SJCRH30 (cell line): Measurements from ENCODE around the gene MEX3A. TPM values are rescaled to one million over a fixed set of nuclear protein-coding genes. Genes with fewer than 3 reads are reported as not detected.

Source experiments
- DNase-seq, 2 experiments: peaks; one replicate each; pipeline ENCODE4 v3.0.0-alpha.2; 2015 to 2020
- H3K27ac ChIP-seq: fragments of 250-450 bp; sonication (Bioruptor Pico); 2 replicates; pipeline ENCODE4 v1.5.1; 2020; ENCODE audit warnings: mild to moderate bottlenecking, moderate library complexity
- H3K27me3 ChIP-seq: fragments of 250-450 bp; sonication (Bioruptor Pico); 2 replicates; pipeline ENCODE4 v1.5.1; 2020; ENCODE audit warnings: mild to moderate bottlenecking, moderate library complexity
- H3K36me3 ChIP-seq: fragments of 250-450 bp; sonication (Bioruptor Pico); 2 replicates; pipeline ENCODE4 v1.5.1; 2020; ENCODE audit warnings: mild to moderate bottlenecking, moderate library complexity
- H3K4me1 ChIP-seq: fragments of 250-450 bp; sonication (Bioruptor Pico); 2 replicates; pipeline ENCODE4 v1.5.1; 2020; ENCODE audit warnings: mild to moderate bottlenecking, moderate library complexity
- H3K4me3 ChIP-seq: fragments of 250-450 bp; sonication (Bioruptor Pico); 2 replicates; pipeline ENCODE4 v1.5.1; 2020; ENCODE audit warnings: mild to moderate bottlenecking, moderate library complexity
- H3K9me3 ChIP-seq: fragments of 250-450 bp; sonication (Bioruptor Pico); replicated peaks from 2 replicates; pipeline ENCODE4 v1.5.1; 2020; ENCODE audit warnings: mild to moderate bottlenecking, moderate library complexity
- total RNA-seq: library from RNA; depleted of rRNA; stranded (reverse); fragments of >200 nt; shearing (Covaris generic); gene quantifications from 2 replicates; pipeline ENCODE4 v1.2.3, GENCODE V29; 2014

Gene MEX3A
- total RNA-seq, 1 experiment from 2014 or later, result 21.8 TPM

DNA sequence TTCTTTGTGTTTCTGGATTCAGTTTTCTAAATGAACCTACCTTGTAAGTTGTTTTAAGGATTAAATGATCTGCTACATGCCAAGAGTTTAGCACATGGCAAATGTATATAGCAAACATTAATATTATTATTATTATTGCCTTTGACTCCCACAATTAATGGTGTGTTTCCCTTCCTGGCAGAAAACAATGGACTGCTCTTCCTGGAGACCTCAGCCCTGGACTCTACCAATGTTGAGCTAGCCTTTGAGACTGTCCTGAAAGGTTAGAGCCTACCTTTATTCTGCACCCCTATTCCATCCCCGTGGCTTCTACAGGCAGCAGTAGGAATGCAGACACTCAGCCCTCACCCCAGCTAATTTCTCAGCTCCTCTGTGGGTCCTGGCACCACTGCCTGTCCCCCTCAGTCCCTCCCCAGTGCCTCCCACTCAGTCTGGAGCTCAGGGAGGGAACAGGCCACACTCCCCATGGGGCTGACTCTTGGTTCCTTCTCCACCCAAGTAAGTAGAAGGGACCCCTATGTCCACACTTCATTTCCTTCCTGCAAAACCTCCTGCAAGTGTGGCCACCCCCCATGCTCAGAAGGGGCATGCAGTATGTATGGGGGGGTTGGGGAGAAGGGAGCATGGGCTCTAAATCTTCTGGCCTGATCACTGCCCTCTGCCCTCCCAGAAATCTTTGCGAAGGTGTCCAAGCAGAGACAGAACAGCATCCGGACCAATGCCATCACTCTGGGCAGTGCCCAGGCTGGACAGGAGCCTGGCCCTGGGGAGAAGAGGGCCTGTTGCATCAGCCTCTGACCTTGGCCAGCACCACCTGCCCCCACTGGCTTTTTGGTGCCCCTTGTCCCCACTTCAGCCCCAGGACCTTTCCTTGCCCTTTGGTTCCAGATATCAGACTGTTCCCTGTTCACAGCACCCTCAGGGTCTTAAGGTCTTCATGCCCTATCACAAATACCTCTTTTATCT is 12.5 kb downstream of the MEX3A start:
- Histone ChIP-seq H3K27ac (no peak overlapping the region), H3K4me3 (no peak overlapping the region), H3K9me3 (no peaks in the 10 kb centered on the region), H3K27me3 (no peaks in the 10 kb centered on the region), H3K4me1 (no peaks in the 10 kb centered on the region), H3K36me3 (no peaks in the 10 kb centered on the region)
- no peak for DNase-seq

- Histone ChIP-seq H3K27ac (no peak overlapping the region), H3K36me3 (no peaks in the 10 kb centered on the region), H3K4me1 (0 out of 2 replicates have a peak, but pooled peaks cover 3% of the 10 kb centered on the region), H3K27me3 (no peaks in the 10 kb centered on the region), H3K9me3 (no peaks in the 10 kb centered on the region), H3K4me3 (no peak overlapping the region)
- no peak for DNase-seq
Observed at GRCh38 chr1:156067262-156067661, 15.0 kb downstream of the MEX3A start.

- no peak for DNase-seq
- no peak overlapping the region for H3K27ac ChIP-seq
- no peaks in the 10 kb centered on the region for H3K27me3 ChIP-seq
Observed at GRCh38 chr1:156065871-156066270, 16.4 kb downstream of the MEX3A start.

DNA sequence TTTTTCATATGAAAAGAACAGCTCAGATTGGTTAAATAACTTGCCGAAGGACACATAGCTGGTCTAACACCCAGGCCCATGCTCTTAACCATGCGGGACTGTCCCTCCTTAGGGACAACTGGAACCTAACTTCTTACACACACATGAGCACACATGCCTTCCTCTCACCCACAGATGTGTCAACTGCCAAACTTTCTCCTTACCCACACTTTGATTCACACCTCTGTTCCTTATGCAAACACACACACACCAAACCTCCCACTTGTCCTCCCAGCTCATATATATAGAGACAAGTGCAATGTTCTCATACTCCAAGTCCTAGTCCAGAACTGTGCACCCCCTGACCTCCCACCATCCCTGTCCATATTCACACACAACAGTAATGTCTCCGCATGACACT is 17.1 kb downstream of the MEX3A start:
- Histone ChIP-seq H3K4me1 (0 out of 2 replicates have a peak, but pooled peaks cover 3% of the 10 kb centered on the region), H3K9me3 (no peaks in the 10 kb centered on the region), H3K4me3 (no peak overlapping the region)

More at GRCh38 chr1:156065871-156066270, 16.4 kb downstream of the MEX3A start:
- Histone ChIP-seq H3K9me3 (no peaks in the 10 kb centered on the region), H3K4me3 (no peak overlapping the region), H3K4me1 (0 out of 2 replicates have a peak, but pooled peaks cover 3% of the 10 kb centered on the region), H3K36me3 (no peaks in the 10 kb centered on the region)

GRCh38 chr1:156064615-156065014 is 17.6 kb downstream of the MEX3A start:
- 0 out of 2 replicates have a peak, but pooled peaks cover 3% of the 10 kb centered on the region for H3K4me1 ChIP-seq
- H3K4me3 ChIP-seq, result no peak overlapping the region
- no peaks in the 10 kb centered on the region for H3K27me3 ChIP-seq
- no peak for DNase-seq
- no peaks in the 10 kb centered on the region for H3K36me3 ChIP-seq
- no peaks in the 10 kb centered on the region for H3K9me3 ChIP-seq
- no peak overlapping the region for H3K27ac ChIP-seq

More for the DNA sequence above, 17.1 kb downstream of the MEX3A start:
- no peaks in the 10 kb centered on the region for H3K36me3 ChIP-seq
- no peaks in the 10 kb centered on the region for H3K27me3 ChIP-seq
- no peak overlapping the region for H3K27ac ChIP-seq
- no peak for DNase-seq

GRCh38 chr1:156063997-156064285 is 18.3 kb downstream of the MEX3A start:
- no peak overlapping the region for H3K4me3 ChIP-seq
- DNase-seq, result peak; percentile 57 to 58

GRCh38 chr1:156062189-156062588 is 20.1 kb downstream of the MEX3A start:
- no peak overlapping the region for H3K27ac ChIP-seq
- no peak overlapping the region for H3K4me3 ChIP-seq
- no peak for DNase-seq
- no peaks in the 10 kb centered on the region for H3K36me3 ChIP-seq
- peaks cover 7% of the 10 kb centered on the region; the same call in 1 of the 2 replicates for H3K4me1 ChIP-seq
- H3K27me3 ChIP-seq, result no peaks in the 10 kb centered on the region
- H3K9me3 ChIP-seq, result no peaks in the 10 kb centered on the region

More at GRCh38 chr1:156063997-156064285, 18.3 kb downstream of the MEX3A start:
- no peaks in the 10 kb centered on the region for H3K27me3 ChIP-seq
- no peaks in the 10 kb centered on the region for H3K36me3 ChIP-seq
- H3K4me1 ChIP-seq, result 0 out of 2 replicates have a peak, but pooled peaks cover 3% of the 10 kb centered on the region
- no peaks in the 10 kb centered on the region for H3K9me3 ChIP-seq
- no peak overlapping the region for H3K27ac ChIP-seq

DNA sequence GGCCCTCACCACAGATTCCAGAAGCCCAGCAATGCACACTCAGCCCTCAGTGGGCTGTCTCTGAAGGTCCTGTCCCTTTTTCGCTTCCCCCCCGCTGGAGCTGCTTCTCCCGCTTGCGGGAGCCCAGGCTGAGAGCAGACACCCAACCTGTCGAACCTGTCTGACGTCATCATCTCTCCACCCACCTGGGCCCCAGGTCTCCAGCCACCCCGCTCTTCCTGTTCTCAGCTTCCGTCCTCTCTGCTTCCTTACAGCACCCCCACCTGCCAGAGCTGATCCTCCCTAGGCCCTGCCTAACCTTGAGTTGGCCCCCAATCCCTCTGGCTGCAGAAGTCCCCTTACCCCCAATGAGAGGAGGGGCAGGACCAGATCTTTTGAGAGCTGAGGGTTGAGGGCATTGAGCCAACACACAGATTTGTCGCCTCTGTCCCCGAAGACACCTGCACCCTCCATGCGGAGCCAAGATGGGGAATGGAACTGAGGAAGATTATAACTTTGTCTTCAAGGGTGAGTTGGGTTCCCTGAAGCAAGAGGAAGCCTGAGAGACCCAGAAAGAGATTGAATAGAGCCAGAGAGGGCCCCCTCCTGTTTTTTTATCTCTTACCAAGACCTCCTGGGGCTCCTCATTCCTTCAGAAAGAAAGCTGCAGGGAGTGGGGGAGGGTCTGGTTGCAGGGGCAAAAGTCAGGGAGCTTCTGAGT is 21.2 kb downstream of the MEX3A start, which contains the start of gene RAB25:
Gene RAB25 (plus strand): TSS at position 224 of the 700 bp plus-strand sequence. CDS start 241 bp downstream, at position 465.
- Histone ChIP-seq H3K4me1 (peaks cover 8% of the 10 kb centered on the region; the same call in 1 of the 2 replicates), H3K4me3 (no peak within 1 kb of the TSS), H3K27me3 (no peaks in the 10 kb centered on the region), H3K36me3 (no peaks in the 10 kb centered on the region), H3K27ac (no peak within 1 kb of the TSS), H3K9me3 (no peaks in the 10 kb centered on the region)
- no peak for DNase-seq

DNA sequence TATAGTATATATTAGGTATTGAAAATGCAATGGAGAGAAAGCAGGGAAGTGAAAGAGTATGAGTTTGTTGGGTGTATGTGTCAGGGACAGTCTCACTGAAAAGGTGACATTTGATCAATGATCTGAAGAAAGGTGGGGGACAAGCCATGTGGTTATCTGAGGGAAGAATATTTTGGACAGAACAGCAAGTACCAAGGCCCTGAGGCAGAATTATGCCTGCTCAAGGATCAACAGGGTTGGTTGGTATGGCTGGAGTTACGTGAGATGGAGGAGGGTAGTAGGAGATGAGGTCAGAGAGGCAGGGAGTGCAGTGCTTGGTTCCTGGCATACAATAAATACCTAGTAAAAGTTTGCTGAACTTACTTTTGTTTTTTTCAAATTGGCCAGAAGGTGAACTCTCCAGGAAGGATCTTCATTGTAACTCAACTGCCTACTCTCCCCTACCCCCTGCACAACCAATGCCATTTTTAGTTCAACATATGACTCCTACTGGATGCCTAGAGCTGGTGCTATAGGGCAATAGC is 25.9 kb downstream of the MEX3A start:
- Histone ChIP-seq H3K27me3 (no peaks in the 10 kb centered on the region), H3K27ac (no peak overlapping the region), H3K36me3 (no peaks in the 10 kb centered on the region), H3K9me3 (no peaks in the 10 kb centered on the region), H3K4me1 (peaks cover 5% of the 10 kb centered on the region; the same call in 1 of the 2 replicates), H3K4me3 (no peak overlapping the region)
- DNase-seq, result no peak

DNA sequence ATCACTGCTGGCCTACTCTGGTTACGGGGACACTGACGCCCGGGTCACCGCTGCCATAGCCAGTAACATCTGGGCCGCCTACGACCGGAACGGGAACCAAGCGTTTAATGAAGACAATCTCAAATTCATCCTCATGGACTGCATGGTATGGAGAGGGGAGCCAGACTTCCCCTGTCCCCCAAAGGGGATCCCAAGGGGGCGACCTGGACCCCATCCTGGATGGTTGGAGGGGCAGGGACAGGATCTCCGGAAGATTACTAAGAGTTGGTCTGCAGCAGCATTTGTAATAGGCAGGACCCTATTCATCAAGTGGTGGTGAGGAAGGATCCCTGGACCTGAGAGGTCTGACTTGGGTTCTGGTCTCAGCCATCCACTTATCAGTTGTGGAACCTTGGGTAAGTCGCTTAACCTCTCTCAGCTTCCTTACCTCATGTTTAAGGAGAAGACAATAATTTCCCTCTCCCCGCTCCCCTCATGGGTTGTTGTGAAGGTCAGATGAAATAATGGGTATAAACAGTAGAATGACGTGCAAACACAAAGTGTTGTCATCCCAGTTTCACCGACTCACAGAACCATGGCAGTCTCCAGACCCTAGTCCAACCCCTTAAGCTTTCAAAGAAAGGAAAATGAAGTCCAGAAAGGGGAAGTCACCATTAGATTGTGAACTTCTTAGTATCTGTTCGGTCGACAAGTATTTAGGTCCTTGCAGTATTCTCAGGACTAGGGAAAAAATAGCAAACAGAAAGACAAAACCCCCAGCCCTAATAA is 26.8 kb downstream of the MEX3A start:
- H3K36me3 ChIP-seq, result no peaks in the 10 kb centered on the region
- no peak for DNase-seq
- peaks cover 5% of the 10 kb centered on the region; the same call in 1 of the 2 replicates for H3K4me1 ChIP-seq
- H3K4me3 ChIP-seq, result peak overlapping the region; percentile 77
- H3K9me3 ChIP-seq, result no peaks in the 10 kb centered on the region
- H3K27me3 ChIP-seq, result no peaks in the 10 kb centered on the region
- peak overlapping the region; percentile 94; the same call in 1 of the 2 replicates for H3K27ac ChIP-seq

- DNase-seq, result peak; percentile 98
- Histone ChIP-seq H3K9me3 (no peaks in the 10 kb centered on the region), H3K4me1 (peaks cover 5% of the 10 kb centered on the region; the same call in 1 of the 2 replicates), H3K36me3 (0 out of 2 replicates have a peak, but pooled peaks cover 3% of the 10 kb centered on the region), H3K27me3 (no peaks in the 10 kb centered on the region), H3K4me3 (peak within 1 kb of the TSS; percentile 77), H3K27ac (peak within 1 kb of the TSS; percentile 94)
Observed at GRCh38 chr1:156054500-156055280, 27.6 kb downstream of the MEX3A start, which contains the start of gene LAMTOR2. LAMTOR2 (plus strand) TSS chr1:156054782; CDS start chr1:156054890, 108 bp downstream.

DNA sequence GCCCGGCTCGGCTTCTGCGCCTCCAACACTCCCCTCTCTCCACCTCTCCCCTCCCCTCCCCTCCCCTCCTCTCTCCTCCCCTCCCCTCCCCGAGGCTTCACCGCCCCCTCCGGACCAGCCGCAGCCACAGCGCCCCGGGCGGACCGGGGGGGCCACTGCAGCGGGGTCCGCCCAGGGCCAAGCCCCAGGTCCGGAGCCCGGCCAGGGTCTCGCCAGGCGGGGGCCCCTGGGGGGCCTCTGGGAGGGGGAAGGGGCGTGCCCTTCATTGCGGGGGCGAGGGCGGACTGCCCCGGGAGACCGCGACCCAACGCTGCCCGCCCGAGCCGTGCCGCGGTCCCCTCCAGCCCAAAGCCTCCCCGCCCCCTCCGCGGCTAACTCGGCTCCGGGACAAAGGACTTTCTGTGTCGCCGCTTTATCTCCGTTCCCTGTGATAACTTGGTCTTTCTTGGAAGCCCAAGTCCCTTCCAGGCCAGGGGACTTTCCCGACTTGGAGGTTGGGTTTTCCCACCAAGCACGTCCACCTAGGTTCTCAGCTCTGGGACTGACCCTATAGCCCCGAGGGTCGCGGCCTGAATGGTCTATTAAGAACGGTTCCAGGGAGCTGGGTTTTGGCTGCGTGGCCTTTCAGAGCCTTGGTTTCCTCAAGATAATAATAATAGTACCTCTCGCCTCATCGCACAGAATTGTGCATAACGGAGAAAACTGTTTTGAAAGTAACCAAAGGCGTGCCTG is 28.3 kb downstream of the MEX3A start, which contains the start of gene UBQLN4:
Gene UBQLN4 (minus strand): TSS at position 31 of the 732 bp plus-strand sequence. CDS start 97 bp downstream, outside the sequence.
- Histone ChIP-seq H3K27me3 (no peaks in the 10 kb centered on the region), H3K36me3 (peaks cover 5% of the 10 kb centered on the region; the same call in 1 of the 2 replicates), H3K4me1 (peaks cover 5% of the 10 kb centered on the region; the same call in 1 of the 2 replicates), H3K9me3 (no peaks in the 10 kb centered on the region), H3K4me3 (peak within 1 kb of the TSS; percentile 77), H3K27ac (peak within 1 kb of the TSS; percentile 94)
- peak; percentile 87 to 91 for DNase-seq
